GM12873 (cell line): ENCODE data around the gene FST.

Experiments
- TF ChIP-seq, protein P1 (sequence below): IDR thresholded peaks from 2 replicates; pipeline ENCODE4 v1.5.1; 2012; ENCODE audit warnings: low read depth, mild to moderate bottlenecking, moderate library complexity, low read length, control low read depth; ENCODE audit not compliant: insufficient read depth; ENCODE audit errors: missing control alignments

FST gene

DNA sequence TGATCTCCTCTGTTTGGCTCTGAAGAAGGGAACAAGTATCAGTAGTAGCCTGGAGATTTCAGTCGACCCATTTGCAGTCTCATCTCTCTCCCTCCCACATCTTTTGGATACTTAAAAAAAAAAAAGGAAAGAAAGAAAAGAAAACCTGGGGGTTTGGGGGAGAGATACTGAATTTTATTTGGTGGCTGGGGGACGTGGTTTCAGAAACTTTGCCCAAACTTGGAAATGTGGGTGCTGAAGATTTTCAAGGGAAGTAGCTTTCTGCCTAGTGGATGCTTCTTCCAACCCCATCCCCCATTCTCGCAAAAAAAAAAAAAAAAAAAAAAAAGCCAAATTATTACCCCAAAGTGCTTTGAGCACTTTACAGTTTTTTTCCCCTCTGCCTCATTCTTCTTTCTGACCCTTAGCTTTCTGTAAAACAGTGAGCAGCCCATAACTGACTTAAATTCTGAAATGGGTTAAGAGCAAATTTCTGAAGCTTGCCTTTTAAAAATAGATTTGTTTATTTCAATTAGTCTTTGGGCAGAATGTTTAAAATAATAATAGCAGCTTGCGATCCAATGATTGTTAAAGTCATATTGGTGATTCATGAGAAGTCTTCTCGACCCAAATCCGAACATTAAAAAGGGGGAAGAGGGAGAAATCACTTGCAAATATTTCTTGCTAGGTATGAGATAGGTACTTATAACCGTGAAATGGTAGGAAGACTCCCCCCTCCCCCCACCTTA is 894 bp downstream of the FST start:
- TF ChIP-seq, protein P1, sequence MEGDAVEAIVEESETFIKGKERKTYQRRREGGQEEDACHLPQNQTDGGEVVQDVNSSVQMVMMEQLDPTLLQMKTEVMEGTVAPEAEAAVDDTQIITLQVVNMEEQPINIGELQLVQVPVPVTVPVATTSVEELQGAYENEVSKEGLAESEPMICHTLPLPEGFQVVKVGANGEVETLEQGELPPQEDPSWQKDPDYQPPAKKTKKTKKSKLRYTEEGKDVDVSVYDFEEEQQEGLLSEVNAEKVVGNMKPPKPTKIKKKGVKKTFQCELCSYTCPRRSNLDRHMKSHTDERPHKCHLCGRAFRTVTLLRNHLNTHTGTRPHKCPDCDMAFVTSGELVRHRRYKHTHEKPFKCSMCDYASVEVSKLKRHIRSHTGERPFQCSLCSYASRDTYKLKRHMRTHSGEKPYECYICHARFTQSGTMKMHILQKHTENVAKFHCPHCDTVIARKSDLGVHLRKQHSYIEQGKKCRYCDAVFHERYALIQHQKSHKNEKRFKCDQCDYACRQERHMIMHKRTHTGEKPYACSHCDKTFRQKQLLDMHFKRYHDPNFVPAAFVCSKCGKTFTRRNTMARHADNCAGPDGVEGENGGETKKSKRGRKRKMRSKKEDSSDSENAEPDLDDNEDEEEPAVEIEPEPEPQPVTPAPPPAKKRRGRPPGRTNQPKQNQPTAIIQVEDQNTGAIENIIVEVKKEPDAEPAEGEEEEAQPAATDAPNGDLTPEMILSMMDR: no peak

DNA sequence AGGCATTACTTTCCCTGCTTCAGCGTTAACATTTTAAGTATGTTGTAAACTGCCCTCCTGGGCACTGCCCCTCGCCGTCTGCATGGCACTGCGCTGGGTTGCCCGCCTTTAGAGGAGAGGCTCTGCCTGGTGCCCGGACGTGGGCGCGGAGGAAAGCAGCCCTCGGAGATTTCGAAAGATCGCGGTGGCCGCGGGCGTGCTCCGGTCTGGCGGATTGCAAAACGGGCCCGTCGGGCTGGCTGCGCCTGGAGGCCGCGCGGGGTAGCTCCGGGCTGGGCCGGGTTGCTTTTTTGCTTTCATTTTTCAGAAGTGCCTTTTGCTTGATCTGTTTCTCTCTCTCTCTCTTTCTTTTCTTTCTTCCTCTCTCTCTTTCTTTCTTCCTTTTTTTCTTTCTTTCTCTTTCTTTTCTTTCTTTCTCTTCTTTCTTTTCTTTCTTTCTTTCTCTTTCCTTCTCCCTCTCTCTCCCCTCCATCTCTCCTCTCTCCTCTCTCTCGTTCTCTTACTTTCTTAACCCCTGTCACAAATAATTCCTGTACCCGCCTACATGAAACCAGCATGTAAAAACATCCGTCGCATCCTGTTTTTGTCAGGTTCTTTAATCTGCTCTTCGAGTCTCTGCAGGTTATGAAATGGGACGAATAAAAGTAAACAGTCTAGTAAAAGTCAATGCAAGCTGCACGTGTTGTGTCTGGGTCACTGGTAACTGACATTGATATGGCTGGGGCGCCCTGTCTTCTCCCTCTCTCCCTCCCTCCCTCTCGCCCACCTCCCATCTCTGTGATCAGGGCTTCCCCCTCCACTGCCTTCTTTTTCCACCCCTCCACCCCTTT is 1.7 kb downstream of the FST start:
- TF ChIP-seq, protein P1: peak; percentile 24

DNA sequence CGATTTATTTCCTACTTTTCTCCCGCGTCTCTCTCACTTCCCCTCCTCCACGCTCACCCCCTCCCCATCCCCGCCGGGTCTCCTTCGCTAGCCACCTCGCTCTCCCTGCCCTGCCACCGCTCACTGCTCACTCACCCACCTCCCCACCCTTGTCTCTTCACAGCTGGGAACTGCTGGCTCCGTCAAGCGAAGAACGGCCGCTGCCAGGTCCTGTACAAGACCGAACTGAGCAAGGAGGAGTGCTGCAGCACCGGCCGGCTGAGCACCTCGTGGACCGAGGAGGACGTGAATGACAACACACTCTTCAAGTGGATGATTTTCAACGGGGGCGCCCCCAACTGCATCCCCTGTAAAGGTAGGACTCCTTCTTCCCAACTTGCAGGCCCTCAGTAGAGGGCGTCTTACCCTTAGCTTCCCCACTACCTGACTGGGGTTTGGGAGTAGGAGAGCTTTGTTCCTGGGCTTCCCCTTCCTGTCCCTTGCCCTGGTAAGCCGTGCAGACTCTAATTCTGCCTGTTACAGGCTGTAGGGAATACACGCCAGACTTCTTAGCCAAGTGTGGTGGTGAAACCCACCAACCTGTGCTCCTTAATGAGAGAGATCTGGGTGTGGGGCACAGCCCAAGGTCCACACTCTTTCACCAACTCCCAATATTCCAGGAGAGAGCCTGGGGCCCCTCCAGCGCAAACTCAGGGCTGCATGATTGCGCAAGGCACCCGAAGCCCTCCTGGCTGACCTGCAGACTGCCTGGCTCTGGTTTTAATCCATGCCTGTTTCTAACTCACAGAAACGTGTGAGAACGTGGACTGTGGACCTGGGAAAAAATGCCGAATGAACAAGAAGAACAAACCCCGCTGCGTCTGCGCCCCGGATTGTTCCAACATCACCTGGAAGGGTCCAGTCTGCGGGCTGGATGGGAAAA is 2.5 kb downstream of the FST start:
- TF ChIP-seq, protein P1: no peak

DNA sequence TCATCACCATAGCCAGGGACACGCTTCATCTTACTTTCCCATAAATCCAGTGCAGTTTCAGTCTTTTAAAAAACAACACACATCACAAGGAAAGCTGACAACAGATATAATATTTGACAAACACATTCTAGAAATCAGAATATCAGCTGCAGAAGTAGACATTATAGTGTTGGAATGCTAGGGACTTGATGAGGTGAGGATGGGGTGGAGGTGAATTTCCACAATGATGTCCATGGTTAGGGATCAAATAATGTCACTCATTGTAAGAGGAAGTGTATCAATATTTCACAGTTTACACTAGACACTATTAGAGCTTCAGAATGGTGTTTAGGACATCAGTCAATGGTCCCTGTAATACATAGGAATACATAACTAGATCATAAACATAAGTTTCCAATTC is 7.0 kb downstream of the FST start:
- TF ChIP-seq, protein P1: no peak

DNA sequence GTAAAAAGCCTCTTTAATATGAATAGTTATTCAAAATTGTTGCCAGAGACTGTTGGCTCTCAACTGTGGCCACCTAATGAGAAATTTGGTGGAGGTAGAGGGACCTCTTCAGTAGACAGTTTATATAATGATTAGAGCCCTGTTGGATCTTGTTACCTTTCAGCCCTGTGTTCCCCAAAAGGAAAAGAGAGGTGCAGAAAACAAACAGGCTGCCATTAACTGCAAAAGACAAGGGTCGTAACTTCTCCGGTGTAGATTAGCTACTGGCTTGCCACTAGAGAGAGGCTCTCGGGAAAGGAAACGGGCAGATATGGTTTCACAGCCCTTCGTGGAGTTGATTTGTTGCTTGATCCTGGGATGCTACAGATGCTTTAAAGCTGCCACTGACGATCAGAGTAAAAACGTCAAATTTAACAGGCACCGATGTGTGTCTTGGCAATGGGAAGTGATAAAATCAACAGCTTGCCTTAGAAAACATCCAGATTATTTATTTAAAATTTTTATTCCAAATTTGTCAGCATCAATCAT is 7.8 kb downstream of the FST start:
- TF ChIP-seq, protein P1: no peak

DNA sequence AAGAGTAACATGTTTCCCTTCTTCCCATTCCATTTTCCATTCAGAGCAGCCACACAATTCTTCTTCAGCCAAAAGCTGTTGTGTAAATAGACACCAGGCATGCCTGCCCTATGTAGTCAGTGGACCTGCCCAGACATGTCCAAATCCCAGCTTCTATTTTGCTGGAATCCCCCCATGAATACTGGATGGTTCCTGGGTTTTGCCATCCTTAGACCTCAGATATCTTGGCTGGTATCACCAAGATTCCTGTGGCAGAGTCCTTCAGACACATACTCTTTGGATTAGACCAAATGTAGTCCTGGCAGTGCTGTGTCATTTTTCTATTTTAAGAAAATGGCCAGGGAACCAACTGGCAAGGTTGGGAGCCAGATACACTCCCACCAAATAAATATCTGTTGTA is 10.3 kb downstream of the FST start:
- TF ChIP-seq, protein P1: no peak

DNA sequence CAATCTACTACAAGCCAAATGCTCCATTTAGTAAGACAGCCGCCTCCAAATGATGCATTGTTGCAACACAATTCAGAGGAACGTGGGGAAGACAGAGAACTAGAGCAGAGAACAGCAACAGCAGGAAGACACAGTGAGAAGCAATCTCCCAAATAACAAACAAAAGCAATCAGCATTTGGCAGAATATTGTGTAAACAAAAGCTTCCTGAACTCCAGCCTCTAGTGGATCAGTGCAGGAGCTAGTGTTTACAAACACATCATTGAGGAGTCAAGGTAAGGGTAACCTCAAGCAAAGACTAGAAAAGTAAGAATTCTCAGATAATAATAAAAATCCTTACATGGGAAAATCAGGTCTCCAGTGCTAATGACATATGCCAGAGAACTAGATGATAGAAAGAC is 20.6 kb downstream of the FST start:
- TF ChIP-seq, protein P1: no peak
